ENCODE results near the gene CCDC184. TPM values are rescaled to one million over a fixed set of nuclear protein-coding genes. Genes with fewer than 3 reads are reported as not detected.

CCDC184 gene
- total RNA-seq, 1 experiment from 2014 or later: 0.24 TPM

- DNase-seq (ENCODE audit: low read depth): no peak
These were observed 4.0 kb upstream of the CCDC184 start for GRCh38 chr12:48179466-48179865.

DNA sequence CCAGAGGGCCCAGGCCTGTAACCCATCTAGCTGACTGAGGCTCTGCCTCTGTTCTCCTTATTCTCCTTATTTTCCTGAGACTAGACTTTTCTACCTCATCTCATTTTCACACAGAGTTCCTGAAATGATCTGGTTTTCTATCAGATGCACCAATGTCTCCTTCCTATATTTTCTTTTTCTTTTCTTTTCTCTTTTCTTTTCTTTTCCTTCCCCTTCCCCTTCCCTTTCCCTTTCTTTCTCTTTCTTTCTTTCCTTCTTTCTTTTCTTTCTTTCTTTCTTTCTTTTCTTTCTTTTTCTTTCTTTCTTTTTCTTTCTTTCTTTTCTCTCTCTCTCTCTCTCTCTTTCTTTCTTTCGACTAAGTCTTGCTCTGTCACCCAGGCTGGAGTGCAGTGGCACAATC is 3.0 kb upstream of the CCDC184 start:
- no peak for DNase-seq (ENCODE audit: low read depth)

- DNase-seq (ENCODE audit: low read depth): no peak
These were observed 2.5 kb upstream of the CCDC184 start for GRCh38 chr12:48180857-48181495.

DNA sequence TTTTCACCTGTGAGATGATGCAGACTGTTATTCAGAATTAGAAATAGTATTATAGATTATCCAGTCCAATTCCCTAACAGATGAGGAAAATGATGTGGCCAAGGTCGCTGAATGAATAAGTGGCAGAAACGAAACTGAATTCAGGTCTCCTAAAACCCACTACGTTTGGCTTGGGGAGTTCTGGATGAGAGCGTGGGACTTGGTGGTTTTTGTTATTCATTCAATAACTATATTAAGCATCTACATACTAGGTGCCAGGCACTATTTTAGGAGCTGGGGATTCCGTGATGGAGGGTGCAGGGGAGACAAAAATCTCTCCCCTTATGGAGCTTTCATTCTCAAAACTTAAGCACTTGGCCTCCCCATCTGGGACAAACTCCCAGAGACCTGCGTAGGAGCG is 813 bp upstream of the CCDC184 start:
- no peak for DNase-seq (ENCODE audit: low read depth)

DNA sequence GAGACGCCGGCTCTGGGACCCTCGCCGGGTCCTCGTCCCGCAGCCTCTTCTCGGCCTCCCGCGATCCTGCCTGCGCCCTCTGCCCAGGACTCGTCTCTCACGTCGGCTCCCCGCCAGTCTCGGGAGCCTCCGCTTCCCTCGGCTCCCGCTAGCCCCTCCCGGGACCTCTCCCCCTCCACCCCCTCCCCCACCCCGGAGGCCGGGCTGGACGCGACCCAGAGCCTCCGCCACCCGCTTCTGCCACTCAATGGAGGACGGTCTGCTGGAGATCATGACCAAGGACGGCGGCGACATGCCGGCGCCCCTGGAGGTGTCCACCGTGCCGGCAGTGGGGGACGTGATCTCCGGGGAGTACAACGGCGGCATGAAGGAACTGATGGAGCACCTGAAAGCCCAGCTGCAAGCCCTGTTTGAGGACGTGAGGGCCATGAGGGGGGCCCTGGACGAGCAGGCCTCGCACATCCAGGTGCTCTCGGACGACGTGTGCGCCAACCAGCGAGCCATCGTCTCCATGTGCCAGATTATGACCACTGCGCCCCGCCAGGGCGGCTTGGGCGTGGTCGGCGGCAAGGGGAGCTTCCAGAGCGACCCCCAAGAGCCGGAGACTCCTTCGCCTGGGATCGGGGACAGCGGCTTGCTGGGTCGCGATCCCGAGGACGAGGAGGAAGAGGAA is 568 bp downstream of the CCDC184 start:
- no peak for DNase-seq (ENCODE audit: low read depth)

DNA sequence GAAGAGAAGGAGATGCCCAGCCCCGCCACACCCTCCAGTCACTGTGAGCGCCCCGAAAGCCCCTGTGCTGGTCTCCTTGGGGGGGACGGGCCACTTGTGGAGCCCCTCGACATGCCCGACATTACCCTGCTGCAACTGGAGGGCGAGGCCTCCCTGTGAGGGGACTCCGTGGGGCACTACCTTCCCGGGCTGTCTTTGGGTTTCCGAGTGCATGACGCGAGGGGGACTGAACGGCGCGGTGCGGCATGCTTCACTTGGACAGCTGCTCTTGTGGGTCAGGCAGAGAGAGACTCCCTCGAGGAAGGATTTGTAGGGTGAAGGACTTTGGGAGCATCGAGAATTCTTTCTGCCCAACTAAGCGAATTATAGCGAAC is 1.1 kb downstream of the CCDC184 start:
- DNase-seq (ENCODE audit: low read depth): no peak

GRCh38 chr12:48185181-48185919 is 1.9 kb downstream of the CCDC184 start:
- peak; percentile 24 for DNase-seq (ENCODE audit: low read depth)

GRCh38 chr12:48187916-48188695 is 4.7 kb downstream of the CCDC184 start:
- no peak for DNase-seq (ENCODE audit: low read depth)

DNA sequence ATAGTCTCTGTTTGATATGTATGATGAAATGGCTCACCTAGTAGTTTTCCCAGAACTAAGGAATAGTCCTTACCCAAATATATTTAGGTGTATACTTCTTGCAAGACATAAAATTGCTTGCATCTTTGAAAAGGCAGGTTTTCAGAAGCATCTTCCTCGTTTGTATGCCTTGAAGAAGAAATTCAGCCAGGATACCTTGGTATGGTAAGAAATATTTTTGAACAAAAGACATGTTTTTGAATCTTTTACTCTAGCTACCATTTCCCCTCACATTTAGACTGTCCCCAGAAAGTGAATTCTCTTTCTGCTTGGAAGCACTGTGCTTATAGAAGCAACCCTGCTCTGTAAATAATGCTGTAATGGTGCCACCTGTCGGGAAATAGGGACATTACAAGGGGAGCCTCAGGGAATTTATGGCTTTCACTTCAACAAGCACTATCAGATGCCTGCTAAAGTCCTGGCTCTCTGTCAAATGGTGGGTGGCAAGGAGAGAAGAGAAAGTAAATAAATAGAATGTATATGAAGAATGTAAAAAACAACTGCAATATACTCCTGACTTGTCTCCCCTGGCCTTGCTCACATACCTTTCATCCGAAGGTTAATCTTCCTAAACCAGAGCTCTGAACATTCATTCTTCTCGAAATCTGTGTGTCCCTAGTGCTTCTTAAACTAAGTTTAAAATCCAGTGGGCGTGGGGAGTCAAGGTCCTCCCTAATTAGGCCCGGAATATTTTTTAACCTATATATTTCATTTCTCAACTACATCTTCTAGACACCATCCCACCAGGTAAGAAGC is 6.1 kb downstream of the CCDC184 start:
- DNase-seq (ENCODE audit: low read depth): peak; percentile 64

DNA sequence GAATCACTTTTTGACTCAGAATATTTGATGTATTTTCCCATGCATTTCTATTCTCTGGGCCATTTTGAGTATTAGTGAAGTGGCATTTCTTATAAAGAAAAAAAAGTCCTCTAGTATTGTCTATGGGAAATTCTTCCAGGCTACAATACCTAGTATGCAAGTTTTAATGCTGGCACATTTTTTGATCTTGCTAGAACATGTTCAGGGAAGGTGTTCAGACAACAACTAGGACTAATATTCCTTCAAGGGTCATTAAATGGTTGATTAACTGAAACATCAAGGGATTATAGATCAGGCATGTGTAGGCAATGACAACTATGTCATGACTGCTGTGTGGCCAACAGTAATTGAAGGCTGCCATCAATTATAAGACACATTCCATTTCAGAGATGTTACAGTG is 7.7 kb downstream of the CCDC184 start:
- no peak for DNase-seq (ENCODE audit: low read depth)

- no peak for DNase-seq (ENCODE audit: low read depth)
These were observed 9.4 kb downstream of the CCDC184 start for GRCh38 chr12:48192861-48193260.

DNA sequence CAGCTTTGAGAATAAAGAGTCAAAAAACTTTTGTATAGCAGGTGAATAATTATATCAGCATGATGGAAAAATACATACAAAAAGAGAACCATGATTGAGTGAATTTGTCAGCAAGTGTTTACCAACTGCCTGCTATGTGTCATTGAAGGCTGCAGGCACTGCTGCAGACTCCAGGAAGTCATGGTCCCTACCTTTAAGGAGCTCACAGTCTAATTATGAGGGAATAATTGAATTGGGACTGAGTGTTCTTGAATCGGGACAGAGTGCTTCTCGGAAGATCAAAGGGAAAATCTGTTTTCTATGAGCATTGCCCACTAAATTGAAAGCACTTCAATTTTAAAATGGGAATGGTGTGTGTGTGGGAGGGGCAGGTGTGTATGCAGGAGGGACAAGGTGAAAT is 10.2 kb downstream of the CCDC184 start:
- DNase-seq (ENCODE audit: low read depth): no peak

- no peak for DNase-seq (ENCODE audit: low read depth)
These were observed 11.4 kb downstream of the CCDC184 start for GRCh38 chr12:48194799-48195201.

DNA sequence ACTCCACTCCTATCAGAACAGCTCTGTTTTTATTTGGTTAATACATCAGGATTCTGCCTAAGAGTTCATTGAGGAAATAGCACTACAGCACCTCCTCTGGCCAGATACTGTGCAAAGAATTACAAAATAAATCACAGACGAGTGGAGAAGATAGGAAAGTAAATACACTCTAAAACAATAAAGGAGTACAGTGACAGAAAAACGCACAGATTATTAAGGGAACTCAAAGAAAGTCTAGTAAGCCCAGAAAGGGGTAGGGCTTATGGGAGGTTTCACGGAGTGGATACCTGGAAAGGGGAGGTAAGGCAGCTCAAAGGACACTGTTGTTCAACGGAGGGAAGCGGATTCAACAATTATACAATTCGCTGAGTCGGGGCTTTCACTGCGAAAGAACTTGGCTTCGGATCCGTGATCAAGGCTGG is 14.1 kb downstream of the CCDC184 start:
- peak; percentile 48 for DNase-seq (ENCODE audit: low read depth)

- peak; percentile 95 for DNase-seq (ENCODE audit: low read depth)
These were observed 14.7 kb downstream of the CCDC184 start for GRCh38 chr12:48197971-48198671.

- no peak for DNase-seq (ENCODE audit: low read depth)
These were observed 15.2 kb downstream of the CCDC184 start for GRCh38 chr12:48198672-48198971.

DNA sequence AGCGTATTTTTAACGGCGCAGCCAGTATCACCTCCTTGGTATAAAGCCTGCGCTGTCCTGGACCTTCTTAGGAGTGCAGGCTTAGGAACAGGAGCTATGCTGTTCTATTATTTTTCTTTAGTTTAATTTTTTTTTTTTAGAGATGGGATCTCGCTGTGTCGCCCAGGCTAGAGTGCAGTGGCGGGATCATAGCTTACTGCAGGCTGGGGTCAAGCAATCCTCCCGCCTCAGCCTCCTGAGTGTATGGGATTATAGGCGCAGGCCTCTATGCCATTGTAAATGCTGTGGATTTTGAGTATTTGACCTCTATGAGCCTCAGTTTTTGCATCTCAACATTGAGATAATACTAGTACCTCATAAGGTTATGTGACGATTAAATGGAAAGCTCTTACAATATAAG is 15.5 kb downstream of the CCDC184 start:
- DNase-seq (ENCODE audit: low read depth): no peak

- DNase-seq (ENCODE audit: low read depth): no peak
These were observed 16.4 kb downstream of the CCDC184 start for GRCh38 chr12:48199774-48200221.

- DNase-seq (ENCODE audit: low read depth): no peak
These were observed 17.6 kb downstream of the CCDC184 start for GRCh38 chr12:48201091-48201490.

DNA sequence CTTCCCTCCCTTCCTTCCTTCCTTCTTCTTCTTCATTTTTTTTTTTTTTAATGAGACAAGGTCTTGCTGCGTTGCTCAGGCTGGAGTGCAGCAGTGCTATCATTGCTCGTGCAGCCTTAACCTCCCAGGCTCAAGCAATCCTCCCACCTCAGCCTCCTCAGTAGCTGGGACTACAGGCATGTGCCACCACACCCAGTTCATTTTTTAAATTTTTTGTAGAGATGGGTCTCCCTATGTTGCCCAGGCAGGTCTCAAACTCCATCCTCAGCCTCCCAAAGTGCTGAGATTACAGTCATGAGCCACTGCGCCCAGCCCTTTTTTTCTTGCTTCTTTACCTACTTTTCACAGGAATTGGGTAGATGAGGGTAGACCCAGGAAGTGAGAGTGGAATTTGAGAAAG is 18.1 kb downstream of the CCDC184 start:
- DNase-seq (ENCODE audit: low read depth): no peak

GRCh38 chr12:48202766-48203165 is 19.3 kb downstream of the CCDC184 start:
- DNase-seq (ENCODE audit: low read depth): no peak

All from RPMI7951 (cell line).